ENCODE measurements around the gene VDR.

VDR gene

GRCh38 chr12:47802312-47802711, 102.5 kb downstream of the VDR start:
- in situ Hi-C loops (cut with MboI; ENCODE audit: low sequenced_read_pairs): no loop called here
- Histone ChIP-seq H3K27me3 (ENCODE audit: low read depth) (no peaks in the 10 kb centered on the region), H3K9me3 (no peaks in the 10 kb centered on the region), H3K4me1 (no peaks in the 10 kb centered on the region), H3K36me3 (replicated peaks) (no peaks in the 10 kb centered on the region), H3K4me3 (no peak overlapping the region)
- no peak for DNase-seq (ENCODE audit: low spot score in 2 of 2)

DNA sequence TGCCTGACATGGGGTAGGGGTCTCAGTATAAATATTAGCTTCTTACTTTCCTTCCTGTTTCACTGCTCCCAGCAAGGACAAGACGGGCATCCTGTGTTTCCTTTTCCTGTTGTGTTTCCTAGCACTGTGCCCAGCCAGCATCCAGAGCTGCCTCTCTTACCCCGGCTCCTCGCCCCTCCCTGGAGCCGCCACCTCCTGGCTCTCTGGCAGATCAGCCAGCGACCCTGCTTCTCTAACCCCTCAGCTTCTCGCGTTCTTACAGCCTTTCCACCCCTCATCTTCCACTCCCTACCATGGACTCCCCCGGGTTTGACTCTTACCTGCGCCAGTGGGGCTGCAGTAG, 102.9 kb downstream of the VDR start:
- Histone ChIP-seq H3K4me3 (no peak overlapping the region), H3K4me1 (no peaks in the 10 kb centered on the region), H3K27me3 (ENCODE audit: low read depth) (no peaks in the 10 kb centered on the region), H3K9me3 (no peaks in the 10 kb centered on the region), H3K36me3 (replicated peaks) (peaks cover under 1% of the 10 kb centered on the region; the same call in 1 of the 2 replicates)
- DNase-seq (ENCODE audit: low spot score in 2 of 2): no peak
- in situ Hi-C loops (cut with MboI; ENCODE audit: low sequenced_read_pairs): no loop called here

GRCh38 chr12:47801170-47801903, 103.5 kb downstream of the VDR start:
- no peak overlapping the region for H3K4me3 ChIP-seq
- H3K9me3 ChIP-seq: no peaks in the 10 kb centered on the region
- peaks cover 5% of the 10 kb centered on the region for H3K36me3 ChIP-seq (replicated peaks)
- H3K27me3 ChIP-seq (ENCODE audit: low read depth): no peaks in the 10 kb centered on the region
- no peaks in the 10 kb centered on the region for H3K4me1 ChIP-seq
- DNase-seq (ENCODE audit: low spot score in 2 of 2): no peak
- in situ Hi-C loops (cut with MboI; ENCODE audit: low sequenced_read_pairs): no loop called here

DNA sequence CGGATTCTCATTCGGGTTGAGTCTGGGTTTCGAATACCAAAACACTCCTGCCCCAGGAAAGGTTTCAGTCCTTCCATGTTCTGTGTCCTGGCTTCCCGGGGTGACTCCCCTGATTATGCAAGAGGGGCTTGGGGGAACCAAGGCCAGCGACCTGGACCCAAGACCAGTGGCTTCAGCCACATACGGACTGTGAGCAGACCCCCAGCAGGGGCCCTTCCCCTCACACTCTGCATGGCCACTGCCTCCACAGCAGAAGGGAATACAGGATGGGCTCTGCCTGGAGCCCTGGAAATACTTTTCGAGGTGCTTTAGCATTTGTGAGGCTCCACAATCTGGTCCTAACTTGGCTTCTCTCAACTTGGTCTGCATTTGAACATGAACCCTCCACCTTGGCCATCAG, 104.2 kb downstream of the VDR start:
- DNase-seq (ENCODE audit: low spot score in 2 of 2): no peak
- no peaks in the 10 kb centered on the region for H3K9me3 ChIP-seq
- H3K4me3 ChIP-seq: no peak overlapping the region
- no peaks in the 10 kb centered on the region for H3K27me3 ChIP-seq (ENCODE audit: low read depth)
- in situ Hi-C loops (cut with MboI; ENCODE audit: low sequenced_read_pairs): no loop called here
- H3K36me3 ChIP-seq (replicated peaks): peaks cover 5% of the 10 kb centered on the region
- no peaks in the 10 kb centered on the region for H3K4me1 ChIP-seq

DNA sequence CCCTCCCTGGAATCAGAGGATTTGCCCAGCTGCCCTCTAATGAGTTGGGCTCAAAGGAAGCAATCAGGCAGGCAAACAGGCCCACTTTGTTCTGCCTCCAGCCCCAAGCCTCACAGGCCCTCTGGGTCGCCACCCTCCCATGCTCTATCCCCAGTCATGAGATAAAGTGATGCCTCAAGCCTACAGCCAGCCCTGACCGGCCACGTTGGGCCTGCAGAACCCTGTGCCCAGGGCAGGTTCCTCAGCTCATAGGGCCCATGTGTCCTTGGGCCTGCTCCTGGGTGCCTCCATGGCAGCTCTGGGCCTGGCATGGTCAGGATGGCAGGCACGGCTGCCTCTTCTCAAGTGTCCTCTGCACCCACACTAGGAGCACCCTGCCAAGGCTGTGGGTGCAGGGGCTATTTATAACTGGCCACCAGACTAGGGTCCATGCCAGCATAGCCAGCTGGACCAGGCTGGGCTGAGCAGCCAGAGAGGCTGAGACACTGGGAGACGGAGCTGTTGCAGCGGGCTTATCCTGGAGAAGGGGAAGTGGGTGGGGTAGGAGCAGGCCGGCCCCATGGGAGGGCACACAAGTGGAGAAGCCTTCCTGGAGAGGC, 105.3 kb downstream of the VDR start:
- DNase-seq (ENCODE audit: low spot score in 2 of 2): no peak
- peaks cover 8% of the 10 kb centered on the region for H3K36me3 ChIP-seq (replicated peaks)
- in situ Hi-C loops (cut with MboI; ENCODE audit: low sequenced_read_pairs): no loop called here
- no peaks in the 10 kb centered on the region for H3K27me3 ChIP-seq (ENCODE audit: low read depth)
- no peak overlapping the region for H3K4me3 ChIP-seq
- no peaks in the 10 kb centered on the region for H3K9me3 ChIP-seq
- H3K4me1 ChIP-seq: no peaks in the 10 kb centered on the region

DNA sequence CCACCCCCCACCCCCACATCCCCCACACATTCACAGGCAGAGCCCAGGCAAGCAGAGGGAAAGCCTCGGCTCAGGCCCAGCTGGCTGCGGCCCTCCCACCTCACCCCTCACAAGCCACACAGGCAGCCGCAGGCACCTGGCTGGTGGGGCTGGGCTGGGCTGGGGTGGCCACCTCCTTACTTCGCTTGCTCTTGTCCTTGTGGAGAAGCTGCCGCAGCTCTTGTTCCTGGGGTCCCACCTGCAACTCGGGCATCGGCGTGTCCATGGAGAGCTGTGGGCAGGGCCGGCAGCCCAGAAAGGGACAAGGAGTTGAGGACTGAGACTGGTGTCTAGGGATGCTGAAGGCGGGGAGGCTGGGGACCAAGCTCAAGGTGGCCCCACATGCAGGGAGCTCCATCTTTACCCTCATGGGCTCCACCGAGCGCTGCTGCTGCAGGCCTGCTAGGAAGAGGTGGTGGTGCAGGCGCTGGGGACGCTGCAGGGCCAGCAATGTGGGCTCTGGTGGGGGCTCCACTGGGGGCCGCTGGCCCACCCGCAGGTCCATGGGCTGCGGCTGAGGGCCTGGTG, 106.3 kb downstream of the VDR start:
- Histone ChIP-seq H3K36me3 (replicated peaks) (peaks cover 11% of the 10 kb centered on the region), H3K9me3 (no peaks in the 10 kb centered on the region), H3K4me1 (no peaks in the 10 kb centered on the region), H3K27me3 (ENCODE audit: low read depth) (no peaks in the 10 kb centered on the region), H3K4me3 (no peak overlapping the region)
- in situ Hi-C loops (cut with MboI; ENCODE audit: low sequenced_read_pairs): no loop called here
- no peak for DNase-seq (ENCODE audit: low spot score in 2 of 2)

GRCh38 chr12:47797441-47797840, 107.4 kb downstream of the VDR start:
- H3K36me3 ChIP-seq (replicated peaks): peaks cover 14% of the 10 kb centered on the region
- no peaks in the 10 kb centered on the region for H3K4me1 ChIP-seq
- peak in 1 of 2 experiments; percentile 30 for DNase-seq (ENCODE audit: low spot score in 2 of 2)
- H3K9me3 ChIP-seq: no peaks in the 10 kb centered on the region
- in situ Hi-C loops (cut with MboI; ENCODE audit: low sequenced_read_pairs): no loop called here
- no peak overlapping the region for H3K4me3 ChIP-seq
- no peaks in the 10 kb centered on the region for H3K27me3 ChIP-seq (ENCODE audit: low read depth)

GRCh38 chr12:47795814-47796411, 108.9 kb downstream of the VDR start:
- peaks cover 14% of the 10 kb centered on the region for H3K36me3 ChIP-seq (replicated peaks)
- H3K27me3 ChIP-seq (ENCODE audit: low read depth): no peaks in the 10 kb centered on the region
- no peaks in the 10 kb centered on the region for H3K4me1 ChIP-seq
- no peak overlapping the region for H3K4me3 ChIP-seq
- in situ Hi-C loops (cut with MboI; ENCODE audit: low sequenced_read_pairs): no loop called here
- no peaks in the 10 kb centered on the region for H3K9me3 ChIP-seq
- DNase-seq (ENCODE audit: low spot score in 2 of 2): no peak

DNA sequence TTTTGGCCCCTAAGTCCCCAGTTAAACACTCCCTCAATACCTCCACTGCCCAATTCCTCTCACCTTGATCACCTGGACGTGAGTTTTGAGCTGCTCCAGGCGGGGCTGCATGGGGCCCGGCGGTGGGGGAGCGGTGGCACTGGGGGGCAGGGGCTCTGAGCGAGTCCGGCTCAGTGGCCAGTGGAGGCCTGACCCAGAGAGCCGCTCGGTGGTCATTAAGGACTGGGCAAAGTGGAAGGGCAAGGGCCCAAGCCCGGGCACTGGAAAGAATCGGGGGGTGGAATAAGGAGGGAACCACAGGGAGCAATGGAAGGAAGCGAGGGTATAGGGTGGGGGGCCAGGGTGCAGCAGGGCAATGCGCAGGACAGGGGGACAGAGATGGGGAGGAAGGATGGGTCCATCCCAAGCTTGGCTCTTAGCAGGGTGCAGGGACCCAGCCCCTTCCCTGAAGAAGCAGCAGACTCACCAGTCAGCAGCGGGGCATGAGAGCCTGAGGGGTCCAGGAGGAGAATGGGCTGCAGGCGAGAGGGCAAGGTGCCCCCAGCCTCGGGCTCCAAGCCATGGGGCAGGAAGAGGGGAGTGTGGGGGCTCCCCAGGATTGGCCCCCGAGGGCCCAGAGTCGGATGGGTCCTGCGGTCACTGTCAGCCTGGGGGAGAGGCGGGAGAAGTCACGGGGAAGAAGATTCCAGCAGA, 109.5 kb downstream of the VDR start:
- Histone ChIP-seq H3K4me1 (no peaks in the 10 kb centered on the region), H3K27me3 (ENCODE audit: low read depth) (no peaks in the 10 kb centered on the region), H3K9me3 (no peaks in the 10 kb centered on the region), H3K36me3 (replicated peaks) (peaks cover 14% of the 10 kb centered on the region), H3K4me3 (no peak overlapping the region)
- in situ Hi-C loops (cut with MboI; ENCODE audit: low sequenced_read_pairs): no loop called here
- DNase-seq (ENCODE audit: low spot score in 2 of 2): no peak

- no peaks in the 10 kb centered on the region for H3K4me1 ChIP-seq
- in situ Hi-C loops (cut with MboI; ENCODE audit: low sequenced_read_pairs): no loop called here
- no peak for DNase-seq (ENCODE audit: low spot score in 2 of 2)
- no peak overlapping the region for H3K4me3 ChIP-seq
- H3K9me3 ChIP-seq: no peaks in the 10 kb centered on the region
- H3K27me3 ChIP-seq (ENCODE audit: low read depth): no peaks in the 10 kb centered on the region
- peaks cover 18% of the 10 kb centered on the region for H3K36me3 ChIP-seq (replicated peaks)
These were observed 110.1 kb downstream of the VDR start for GRCh38 chr12:47794679-47795078.

- no peaks in the 10 kb centered on the region for H3K9me3 ChIP-seq
- peaks cover 32% of the 10 kb centered on the region for H3K36me3 ChIP-seq (replicated peaks)
- no peak overlapping the region for H3K4me3 ChIP-seq
- H3K4me1 ChIP-seq: no peaks in the 10 kb centered on the region
- in situ Hi-C loops (cut with MboI; ENCODE audit: low sequenced_read_pairs): no loop called here
- no peak for DNase-seq (ENCODE audit: low spot score in 2 of 2)
- no peaks in the 10 kb centered on the region for H3K27me3 ChIP-seq (ENCODE audit: low read depth)
These were observed 111.6 kb downstream of the VDR start for GRCh38 chr12:47793015-47793681.

- Histone ChIP-seq H3K27me3 (ENCODE audit: low read depth) (no peaks in the 10 kb centered on the region), H3K4me3 (no peak overlapping the region), H3K36me3 (replicated peaks) (peaks cover 40% of the 10 kb centered on the region), H3K4me1 (no peaks in the 10 kb centered on the region), H3K9me3 (no peaks in the 10 kb centered on the region)
- DNase-seq (ENCODE audit: low spot score in 2 of 2): no peak
- in situ Hi-C loops (cut with MboI; ENCODE audit: low sequenced_read_pairs): no loop called here
These were observed 112.9 kb downstream of the VDR start for GRCh38 chr12:47791874-47792273.

Measured in HAP-1 (cell line).